ENCODE measurements around the gene IL1RN.

IL1RN gene

GRCh38 chr2:113157118-113157896, 29.9 kb downstream of the IL1RN start:
- DNase-seq = peak; percentile 92

DNA sequence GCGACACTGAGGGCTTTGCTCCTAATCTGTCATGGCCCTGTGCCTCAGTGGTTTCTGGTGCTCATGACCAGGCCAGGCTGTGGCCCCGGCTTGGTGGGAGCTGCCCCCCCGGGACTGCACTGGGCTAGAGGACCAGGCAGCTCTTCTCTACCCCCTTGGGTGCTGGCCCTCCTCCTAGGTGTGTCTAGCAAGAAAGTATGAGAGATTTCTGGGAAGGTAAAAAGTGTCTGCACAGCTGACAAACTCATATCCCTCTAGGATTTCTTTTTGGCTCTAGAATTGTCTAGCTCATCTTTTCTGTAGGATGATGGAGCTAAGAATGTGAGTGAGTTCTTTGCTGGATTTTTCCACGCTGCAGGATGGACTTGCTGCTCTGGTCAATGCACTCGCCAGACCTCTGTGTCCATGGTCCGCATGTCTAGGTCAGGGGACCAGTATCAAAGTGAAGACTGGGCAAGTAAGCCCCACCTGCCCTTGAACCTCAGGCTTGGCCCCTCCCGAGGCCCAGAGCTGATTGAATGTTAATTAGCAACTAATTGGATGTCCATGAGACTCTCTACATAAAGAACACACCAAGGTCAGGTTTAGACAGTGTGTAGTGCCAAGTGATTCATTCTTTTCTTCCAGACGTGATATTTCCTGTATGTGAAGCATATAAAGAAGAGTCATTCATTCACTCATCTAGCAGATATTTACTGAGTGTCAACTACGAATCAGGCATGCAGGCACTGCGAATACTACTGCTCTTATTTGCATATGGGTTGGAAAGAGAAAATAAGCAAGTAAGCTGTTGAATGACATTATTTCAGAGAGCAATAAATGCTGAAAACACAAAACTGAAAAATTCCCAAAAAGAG, 30.7 kb downstream of the IL1RN start:
- peak; percentile 53 for DNase-seq

DNA sequence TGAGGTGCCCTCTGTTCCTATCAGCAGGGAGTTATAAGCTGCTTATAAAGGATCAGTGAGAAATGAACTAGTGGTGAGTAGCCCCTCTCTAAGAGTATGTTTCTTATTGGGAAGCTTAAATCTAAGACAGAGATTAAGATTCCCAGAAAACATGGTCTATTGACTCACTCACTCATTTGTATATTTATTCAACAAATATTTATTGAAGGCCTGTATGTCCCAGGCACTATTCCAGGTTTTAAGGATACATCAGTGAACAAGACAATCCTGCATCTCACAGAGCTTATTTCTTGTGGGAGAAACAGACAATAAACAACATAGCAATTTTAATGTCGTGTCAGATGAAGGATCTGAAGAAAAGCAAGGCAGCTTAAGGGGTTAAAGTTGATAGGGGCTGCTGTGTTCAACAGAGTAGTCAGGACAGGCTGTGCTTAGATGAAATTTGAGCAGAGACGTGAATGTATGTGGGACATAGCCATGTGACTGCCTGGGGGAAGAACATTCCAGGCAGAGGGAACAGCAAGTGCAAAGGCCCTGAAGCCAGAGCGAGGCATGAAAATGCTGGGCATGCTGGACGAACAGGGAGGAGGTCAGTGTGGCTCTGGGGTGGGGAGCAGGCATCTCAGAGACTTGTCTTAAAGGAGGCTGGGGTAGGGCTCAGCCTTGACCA, 31.6 kb downstream of the IL1RN start:
- DNase-seq = no peak

- DNase-seq = no peak
Observed at GRCh38 chr2:113160248-113160647, 32.9 kb downstream of the IL1RN start.

GRCh38 chr2:113160962-113161361, 33.6 kb downstream of the IL1RN start:
- peak; percentile 27 for DNase-seq

GRCh38 chr2:113162173-113162572, 34.8 kb downstream of the IL1RN start:
- no peak for DNase-seq

DNA sequence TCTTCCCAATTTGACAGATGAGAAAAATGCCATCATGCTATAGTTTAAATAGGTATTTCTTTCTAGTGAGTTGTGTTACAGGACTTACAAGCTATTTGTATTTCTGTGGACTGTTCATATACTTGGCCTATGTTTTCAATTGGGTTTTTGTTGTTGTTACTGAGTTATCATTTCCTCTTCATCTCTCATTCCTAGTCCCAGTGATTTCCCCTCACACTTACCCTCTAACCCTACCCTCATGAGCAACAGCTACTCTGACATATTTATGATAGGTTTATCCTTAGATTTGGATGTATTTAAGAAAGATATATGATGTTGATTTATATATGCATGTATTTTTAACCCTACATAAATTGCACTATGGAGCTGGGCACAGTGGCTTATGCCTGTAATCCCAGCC, 35.5 kb downstream of the IL1RN start:
- DNase-seq = no peak

DNA sequence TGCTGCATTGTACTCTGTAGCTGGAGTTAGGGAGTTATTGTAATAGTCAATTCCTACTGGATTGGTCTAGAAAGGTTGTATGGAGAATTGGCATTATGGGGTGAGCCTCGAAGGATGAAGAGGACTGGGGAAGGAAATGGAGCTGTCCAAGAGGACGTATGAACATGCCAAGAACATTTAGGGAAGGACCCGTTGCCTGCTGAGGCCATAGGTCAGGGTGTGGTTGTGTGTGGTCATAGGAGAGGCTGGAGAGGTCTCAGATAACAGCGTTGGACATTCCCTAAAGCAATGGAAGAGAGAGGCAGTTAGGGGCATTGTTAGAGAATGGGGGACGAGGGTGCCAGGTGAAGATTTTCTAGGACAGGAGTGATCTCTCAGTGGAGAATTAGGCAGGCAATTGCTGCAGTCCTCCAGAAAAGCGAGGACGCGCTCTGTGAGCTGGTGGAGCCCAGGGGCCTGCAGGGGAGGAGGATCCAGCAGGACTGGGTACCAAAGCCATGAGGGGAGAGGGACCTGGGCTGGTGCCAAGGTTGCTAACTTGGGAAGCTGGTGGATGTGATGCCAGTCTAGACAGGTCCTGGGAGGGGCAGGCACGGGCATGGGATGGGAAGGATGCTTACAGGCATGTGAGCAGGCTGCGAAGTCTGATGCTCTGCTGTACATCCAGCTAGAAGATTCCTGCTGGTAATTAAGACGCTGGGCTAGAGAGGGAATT, 37.0 kb downstream of the IL1RN start:
- DNase-seq = no peak

- DNase-seq = peak; percentile 74
Observed at GRCh38 chr2:113164930-113165585, 37.7 kb downstream of the IL1RN start.

GRCh38 chr2:113166187-113166645, 38.8 kb downstream of the IL1RN start:
- DNase-seq = no peak

GRCh38 chr2:113167115-113167932, 39.9 kb downstream of the IL1RN start:
- DNase-seq = peak; percentile 99

DNA sequence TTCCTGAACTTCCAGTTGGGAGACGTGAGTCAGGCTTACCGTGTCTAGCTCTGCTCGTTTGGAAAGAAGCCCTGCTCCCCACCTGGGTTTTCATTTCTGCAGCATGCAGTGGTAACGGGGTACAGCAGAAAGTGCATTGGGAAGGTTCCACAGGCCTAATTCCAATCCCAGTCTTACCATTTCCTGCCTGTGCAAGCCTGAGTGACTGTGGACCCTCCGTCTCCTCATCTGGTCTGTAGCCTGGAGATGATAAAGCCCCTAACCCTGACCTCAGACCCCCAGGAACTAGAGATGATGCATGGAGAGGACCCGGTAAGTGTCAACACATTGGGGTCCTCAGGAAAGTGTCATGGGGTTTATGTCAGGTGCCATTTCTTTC, 40.6 kb downstream of the IL1RN start:
- DNase-seq = no peak

- DNase-seq = no peak
Observed at GRCh38 chr2:113169002-113169530, 41.7 kb downstream of the IL1RN start.

GRCh38 chr2:113169586-113169985, 42.2 kb downstream of the IL1RN start:
- no peak for DNase-seq

- DNase-seq = no peak
Observed at GRCh38 chr2:113171334-113172075, 44.1 kb downstream of the IL1RN start.

DNA sequence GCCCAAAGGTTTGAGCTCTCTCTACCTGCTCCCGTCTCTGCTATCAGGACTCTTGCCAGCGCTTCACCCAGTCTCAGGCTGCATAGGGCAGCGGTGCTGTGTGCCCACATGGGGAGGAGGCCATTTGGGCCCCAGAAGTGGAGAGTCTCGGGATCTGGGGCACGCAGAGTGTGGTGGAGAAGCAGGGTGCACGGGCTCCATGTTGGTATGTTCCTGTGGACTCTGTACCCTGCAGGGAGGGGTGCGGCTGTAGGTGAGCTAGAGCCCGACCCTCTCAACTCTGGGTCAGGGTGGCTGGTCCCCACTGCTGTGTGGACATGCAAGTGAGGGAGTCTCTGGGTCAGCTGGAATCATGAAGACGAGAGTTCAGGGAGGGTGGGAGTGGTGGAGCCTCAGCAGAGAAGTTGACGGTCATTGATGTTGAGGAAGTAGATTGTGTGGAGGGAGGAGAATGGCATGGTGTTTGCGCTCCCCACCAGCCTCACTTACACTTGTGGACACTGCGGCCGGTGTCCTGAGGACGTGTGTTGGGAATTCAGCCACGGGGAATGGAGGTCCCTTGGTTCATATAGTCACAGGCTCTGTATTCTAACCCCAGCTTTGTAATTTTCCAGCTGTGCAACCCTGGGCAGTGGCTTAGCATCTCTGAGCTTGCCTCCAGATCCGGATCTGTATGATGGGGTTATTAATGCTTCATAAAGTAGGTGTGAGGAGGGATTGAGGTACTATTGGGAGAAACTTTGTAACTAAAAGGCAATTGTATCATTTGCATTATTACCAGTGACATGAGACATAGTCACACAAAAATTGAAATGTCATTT, 45.5 kb downstream of the IL1RN start:
- no peak for DNase-seq

DNA sequence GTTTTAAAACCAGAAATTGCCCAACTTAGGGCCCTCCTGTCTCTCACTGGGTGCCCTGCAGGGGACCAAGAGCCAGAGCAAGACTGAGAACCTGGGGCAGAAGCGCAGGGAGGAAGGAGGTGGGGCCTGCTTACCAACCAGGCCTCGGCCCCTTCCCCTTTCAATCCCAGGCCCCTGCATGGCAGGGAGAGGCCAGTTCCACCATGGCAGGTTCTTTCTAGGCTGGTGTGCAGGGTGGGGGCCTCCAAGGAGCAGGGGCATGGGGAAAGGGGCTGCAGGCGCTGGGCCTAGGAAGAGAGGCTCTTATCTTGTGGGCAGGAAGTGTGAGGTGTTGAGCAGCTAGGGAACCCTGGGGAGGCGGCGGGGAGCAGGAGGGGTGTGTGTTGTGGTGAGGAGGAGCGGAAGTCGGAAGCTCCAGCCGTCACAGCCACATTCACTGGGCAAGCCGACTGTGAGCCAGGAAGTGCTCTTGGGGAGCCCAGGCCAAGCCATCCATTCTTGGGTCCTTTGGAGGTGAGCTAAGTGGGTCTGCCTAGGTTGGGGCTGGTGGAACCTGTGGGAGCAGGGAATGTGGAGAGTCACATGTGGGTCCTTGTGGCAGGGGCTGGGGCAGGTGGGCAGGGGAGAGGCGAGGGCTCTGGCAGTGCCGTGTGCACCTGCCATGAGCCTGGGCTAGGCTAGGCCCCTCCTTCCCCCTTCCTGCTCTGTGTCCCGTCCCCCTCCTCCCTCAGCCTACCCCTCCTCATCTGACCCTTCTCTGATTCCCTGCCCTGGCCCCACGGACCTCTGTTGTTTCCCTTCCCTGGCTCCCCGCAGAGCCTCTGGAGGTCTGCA, 46.4 kb downstream of the IL1RN start, which contains the start of gene PSD4:
Gene PSD4, plus strand, starts transcription at position 430 of the 834 bp plus-strand sequence. CDS start 8,486 bp downstream, outside the sequence.
- no peak for DNase-seq

GRCh38 chr2:113174376-113174750, 47.0 kb downstream of the IL1RN start:
- DNase-seq = no peak
